HG03135 (cell line): ENCODE data around the gene HSFY1.
"Not testable (repeated sequence)": the region's sequence is repeated elsewhere in the genome, so short reads cannot be mapped to it uniquely, and the experiment has no call there.

Experiments used
- ATAC-seq: cut with Tn5 transposase; IDR thresholded peaks from one replicate; pipeline ENCODE4 v1.9.1; 2021; ENCODE audit warnings: mild to moderate bottlenecking, moderate library complexity; ENCODE audit not compliant: unreplicated experiment

The HSFY1 gene, protein sequence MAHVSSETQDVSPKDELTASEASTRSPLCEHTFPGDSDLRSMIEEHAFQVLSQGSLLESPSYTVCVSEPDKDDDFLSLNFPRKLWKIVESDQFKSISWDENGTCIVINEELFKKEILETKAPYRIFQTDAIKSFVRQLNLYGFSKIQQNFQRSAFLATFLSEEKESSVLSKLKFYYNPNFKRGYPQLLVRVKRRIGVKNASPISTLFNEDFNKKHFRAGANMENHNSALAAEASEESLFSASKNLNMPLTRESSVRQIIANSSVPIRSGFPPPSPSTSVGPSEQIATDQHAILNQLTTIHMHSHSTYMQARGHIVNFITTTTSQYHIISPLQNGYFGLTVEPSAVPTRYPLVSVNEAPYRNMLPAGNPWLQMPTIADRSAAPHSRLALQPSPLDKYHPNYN

DNA sequence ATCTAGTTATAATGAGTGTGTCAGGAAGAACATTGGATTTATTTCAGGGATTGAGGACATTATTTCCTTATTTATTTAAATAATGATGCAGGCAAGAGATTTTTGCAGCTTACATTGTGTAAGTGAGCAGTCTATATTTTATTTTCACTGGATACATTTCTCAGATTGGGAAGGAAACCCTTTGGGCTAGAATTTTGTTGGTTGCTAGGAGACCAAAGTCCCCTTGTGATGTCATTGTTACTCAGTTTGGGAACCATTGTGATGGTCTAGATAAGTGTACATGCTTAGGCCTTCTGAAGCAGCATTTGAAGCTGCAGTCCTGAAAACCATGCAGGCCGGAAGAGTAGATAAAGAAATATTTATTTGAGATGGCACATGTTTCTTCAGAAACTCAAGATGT is at the start of gene HSFY1:
TSS of gene HSFY1 (plus strand) at position 301 of the 400 bp plus-strand sequence. CDS start at position 369, 68 bp downstream.
- not testable (repeated sequence) for ATAC-seq

DNA sequence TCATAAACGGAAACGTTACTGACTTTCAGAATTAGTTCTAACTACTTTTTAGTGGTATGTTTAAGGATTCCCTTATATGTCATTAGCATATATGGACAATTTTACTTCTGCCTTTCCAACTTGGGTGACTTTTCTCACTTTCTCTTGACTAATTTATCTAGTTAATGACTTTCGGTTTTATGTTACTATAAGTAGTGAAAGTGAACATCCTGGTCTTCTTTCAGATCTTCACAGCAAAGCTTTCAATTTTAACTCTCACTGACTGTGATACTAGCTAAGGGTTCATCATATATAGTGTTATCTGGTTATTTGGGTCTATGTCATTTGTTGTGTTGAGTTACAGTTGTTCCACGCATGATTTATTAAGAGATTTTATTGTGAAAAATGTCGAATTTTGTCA is 42.3 kb upstream of the HSFY1 start:
- not testable (repeated sequence) for ATAC-seq

DNA sequence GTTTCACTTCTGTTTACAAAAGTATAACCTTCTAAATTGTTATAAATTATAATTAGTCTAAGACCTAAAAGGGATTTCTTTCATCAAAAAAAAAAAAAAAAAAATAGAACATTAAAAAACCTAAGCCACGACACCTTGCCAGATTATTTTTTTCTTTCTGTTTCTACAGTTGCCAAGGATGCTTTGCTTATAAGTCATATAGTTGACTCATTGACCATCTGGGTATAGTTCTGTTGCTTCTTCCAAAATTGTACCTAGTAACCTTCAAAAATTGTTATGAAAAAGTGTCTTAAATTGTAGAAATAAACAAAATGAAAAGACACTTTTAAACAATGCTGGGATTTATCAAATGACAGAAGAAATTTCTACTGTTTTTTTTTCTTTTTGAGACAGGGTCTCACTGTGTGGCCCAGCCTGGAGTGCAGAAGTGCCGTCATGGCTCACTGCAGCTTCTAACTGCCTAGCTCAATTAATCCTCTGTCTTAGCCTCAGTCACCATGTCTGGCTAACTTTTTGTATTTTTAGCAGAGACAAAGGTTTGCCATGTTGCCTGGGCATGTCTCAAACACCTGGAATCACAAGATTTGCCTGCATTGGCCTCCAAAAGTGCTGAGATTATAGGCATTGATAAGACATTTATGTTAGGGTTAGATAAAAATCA is 15.4 kb upstream of the HSFY1 start:
- not testable (repeated sequence) for ATAC-seq

DNA sequence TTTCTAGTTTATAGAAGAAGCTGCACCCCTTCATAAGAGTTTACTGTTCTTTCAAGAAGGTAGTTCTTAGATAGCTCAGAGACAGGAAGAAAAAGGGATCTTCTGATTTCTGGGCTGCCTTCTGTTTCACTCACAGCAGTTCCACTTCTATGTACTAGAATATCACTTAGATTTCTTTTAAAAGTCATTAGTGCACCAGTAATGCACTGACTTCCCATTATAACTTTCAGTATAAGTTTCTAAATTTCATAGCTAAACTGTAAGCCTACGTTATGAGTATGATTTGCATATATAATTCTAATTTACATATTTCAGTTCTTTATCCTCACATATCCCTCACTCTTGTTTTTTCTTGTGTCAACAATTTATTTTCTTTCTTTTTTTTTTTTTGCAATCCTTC is 7.6 kb upstream of the HSFY1 start:
- ATAC-seq = not testable (repeated sequence)

DNA sequence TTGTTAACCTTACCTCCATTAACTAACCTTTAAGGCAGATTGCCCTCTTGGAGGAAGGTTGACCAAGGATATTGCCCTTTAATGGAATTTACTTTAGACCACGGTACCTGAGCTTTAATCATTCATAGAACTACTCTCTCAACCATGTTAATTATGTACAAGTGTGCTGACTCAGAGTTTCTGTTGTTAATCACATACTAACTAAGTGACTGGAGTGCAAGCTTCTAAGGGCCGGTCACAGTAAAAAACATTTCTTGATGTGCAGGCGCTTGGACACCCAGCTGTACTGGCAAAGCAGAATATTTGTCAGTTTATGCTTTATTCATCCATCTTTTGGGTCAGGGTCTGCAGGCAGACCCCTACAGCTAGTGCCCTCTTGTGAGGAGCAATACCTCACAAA is 6.6 kb downstream of the HSFY1 start:
- ATAC-seq = not testable (repeated sequence)

DNA sequence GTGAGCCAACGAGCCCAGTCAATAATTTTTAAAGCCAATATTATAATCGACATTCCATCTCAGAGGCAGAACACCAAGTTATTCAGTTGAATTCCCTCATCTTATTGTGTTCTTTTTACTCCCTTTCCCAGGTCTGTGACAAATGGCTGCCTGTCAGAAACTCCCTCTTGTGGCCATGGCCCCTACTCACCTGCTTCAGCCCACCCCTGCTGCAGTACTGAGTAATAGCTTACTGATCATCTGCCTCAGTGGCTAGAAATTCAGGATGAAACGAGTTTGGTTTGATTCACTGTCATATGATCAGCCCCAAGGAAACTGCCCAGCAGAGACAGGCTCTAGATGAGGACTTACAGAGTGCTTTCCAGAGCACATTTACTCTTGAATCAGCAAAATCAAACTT is 19.4 kb downstream of the HSFY1 start:
- ATAC-seq = not testable (repeated sequence)
